ENCODE data around the gene EPHB2. TPM values are rescaled to one million over a fixed set of nuclear protein-coding genes. Genes with fewer than 3 reads are reported as not detected.

The EPHB2 gene
- total and polyA plus RNA-seq, 8 donors = 0.13 to 88.1 (median 2.6) TPM; not detected in 1

DNA sequence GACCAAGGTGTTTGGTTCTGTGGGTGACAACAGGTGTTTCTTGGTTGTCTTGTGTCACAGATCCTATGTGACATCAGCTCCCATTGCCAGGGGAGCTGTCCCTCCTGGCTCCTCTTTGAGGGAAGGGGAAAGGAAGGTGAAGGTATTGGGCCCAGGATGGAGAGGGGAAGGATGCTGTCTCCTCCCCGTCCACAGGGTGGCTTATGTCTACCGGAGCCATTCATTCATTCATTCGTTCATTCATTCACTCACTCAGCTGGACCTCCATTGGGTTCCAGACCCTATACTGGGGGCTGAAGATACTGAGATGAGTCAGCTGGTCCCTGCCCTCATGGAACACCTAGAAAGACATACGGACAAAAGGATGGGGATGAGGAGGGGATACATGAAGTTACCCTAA is 38.9 kb downstream of the EPHB2 start:
- Histone ChIP-seq H3K4me1 (peaks cover 11 to 27% (median 17%) of the 10 kb centered on the region in 4 donors), H3K9me3 (no peaks in the 10 kb centered on the region), H3K36me3 (no peaks in the 10 kb centered on the region), H3K27me3 (no peaks in the 10 kb centered on the region), H3K4me3 (no peak overlapping the region), H3K27ac (peak overlapping the region in 2 of 5 donors; percentile 57 to 85)
- WGBS, 5 donors = 77 to 96% (median 88%) methylated on average over 4 of the region's 4 CpGs
- TF ChIP-seq, protein P1, sequence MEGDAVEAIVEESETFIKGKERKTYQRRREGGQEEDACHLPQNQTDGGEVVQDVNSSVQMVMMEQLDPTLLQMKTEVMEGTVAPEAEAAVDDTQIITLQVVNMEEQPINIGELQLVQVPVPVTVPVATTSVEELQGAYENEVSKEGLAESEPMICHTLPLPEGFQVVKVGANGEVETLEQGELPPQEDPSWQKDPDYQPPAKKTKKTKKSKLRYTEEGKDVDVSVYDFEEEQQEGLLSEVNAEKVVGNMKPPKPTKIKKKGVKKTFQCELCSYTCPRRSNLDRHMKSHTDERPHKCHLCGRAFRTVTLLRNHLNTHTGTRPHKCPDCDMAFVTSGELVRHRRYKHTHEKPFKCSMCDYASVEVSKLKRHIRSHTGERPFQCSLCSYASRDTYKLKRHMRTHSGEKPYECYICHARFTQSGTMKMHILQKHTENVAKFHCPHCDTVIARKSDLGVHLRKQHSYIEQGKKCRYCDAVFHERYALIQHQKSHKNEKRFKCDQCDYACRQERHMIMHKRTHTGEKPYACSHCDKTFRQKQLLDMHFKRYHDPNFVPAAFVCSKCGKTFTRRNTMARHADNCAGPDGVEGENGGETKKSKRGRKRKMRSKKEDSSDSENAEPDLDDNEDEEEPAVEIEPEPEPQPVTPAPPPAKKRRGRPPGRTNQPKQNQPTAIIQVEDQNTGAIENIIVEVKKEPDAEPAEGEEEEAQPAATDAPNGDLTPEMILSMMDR (IDR thresholded peaks at IDR 0.05) = no peak
- no peak for DNase-seq
- intact Hi-C loops (cut with DNase I; ENCODE audit: low total_unique reads) = no loop called here

DNA sequence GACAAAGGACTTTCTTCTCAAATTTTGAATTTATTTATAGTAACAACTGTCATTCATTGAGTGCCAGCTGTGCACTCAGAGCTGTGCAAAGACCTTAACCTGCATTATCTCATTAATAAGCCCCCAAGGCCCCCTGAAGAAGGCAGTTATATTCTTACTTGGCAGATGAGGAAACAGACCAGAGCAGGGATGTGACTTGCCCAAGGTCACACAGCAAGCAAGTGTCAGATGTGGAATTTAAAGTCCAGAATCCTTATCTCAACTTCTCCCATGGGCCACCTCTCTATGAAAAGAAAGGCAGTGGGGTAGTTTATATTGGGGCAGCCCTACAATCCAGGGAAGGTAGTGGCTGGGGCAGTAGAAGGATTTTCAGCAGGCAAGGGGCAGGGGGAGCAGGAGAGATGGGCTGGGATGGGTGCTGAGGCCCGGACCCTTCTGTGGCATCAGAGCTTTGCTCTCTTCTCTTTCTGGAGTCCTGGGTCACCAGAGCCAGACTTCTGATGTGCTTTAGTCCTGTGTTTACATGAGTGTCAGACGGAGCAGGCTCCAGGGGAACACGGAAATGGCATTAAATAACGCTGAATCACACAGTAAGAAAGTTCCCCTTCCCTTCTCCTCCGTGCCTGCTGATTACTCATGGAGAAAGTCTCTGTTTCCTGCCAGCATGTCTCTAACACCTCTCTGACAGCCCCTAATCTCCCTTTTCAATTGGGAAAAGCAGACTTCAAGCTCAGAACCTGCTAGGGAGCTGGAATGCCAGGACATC is 39.5 kb downstream of the EPHB2 start:
- Histone ChIP-seq H3K9me3 (no peaks in the 10 kb centered on the region), H3K4me1 (peaks cover 11 to 27% (median 17%) of the 10 kb centered on the region in 4 donors), H3K4me3 (no peak overlapping the region), H3K36me3 (no peaks in the 10 kb centered on the region), H3K27me3 (no peaks in the 10 kb centered on the region), H3K27ac (peak overlapping the region; percentile 29 to 85 (median 57))
- peak; percentile 47 to 85 for DNase-seq
- no peak for TF ChIP-seq EP300 (IDR thresholded peaks at IDR 0.05)
- TF ChIP-seq, protein P1 (IDR thresholded peaks at IDR 0.05) = no peak
- no peak for TF ChIP-seq POLR2A (IDR thresholded peaks at IDR 0.05)
- peak; percentile 28 to 89 (median 43) for TF ChIP-seq POLR2AphosphoS5 (IDR thresholded peaks at IDR 0.05)
- intact Hi-C loops (cut with DNase I; ENCODE audit: low total_unique reads) = no loop called here
- WGBS, 5 donors = 0 to 8% (median 4%) methylated on average over 5 of the region's 5 CpGs

DNA sequence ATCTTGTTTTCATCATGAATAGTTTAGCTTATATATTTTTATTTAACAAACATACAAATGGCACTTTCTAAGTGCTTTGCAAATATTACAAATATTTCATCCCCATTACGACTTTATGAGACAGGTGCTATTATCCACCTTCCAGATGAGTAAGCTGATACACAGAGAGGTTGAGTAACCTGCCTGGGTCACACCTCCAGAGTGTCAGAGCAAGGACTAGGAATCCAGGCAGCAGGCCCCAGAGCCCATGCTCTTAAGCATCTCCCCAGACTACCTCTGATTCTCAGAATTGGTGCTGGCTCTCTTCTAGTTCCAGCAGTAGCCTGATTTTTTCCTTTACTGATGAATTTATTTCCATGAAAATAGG is 40.0 kb downstream of the EPHB2 start:
- Histone ChIP-seq H3K9me3 (no peaks in the 10 kb centered on the region), H3K4me1 (peaks cover 11 to 27% (median 17%) of the 10 kb centered on the region in 4 donors), H3K27ac (peak overlapping the region in 4 of 5 donors; percentile 52 to 85 (median 66)), H3K27me3 (no peaks in the 10 kb centered on the region), H3K4me3 (no peak overlapping the region), H3K36me3 (no peaks in the 10 kb centered on the region)
- 0 to 15% (median 7%) methylated on average over 1 of the region's 1 CpG for WGBS, 5 donors
- intact Hi-C loops (cut with DNase I; ENCODE audit: low total_unique reads) = no loop called here
- DNase-seq = no peak
- no peak for TF ChIP-seq POLR2A (IDR thresholded peaks at IDR 0.05)
- TF ChIP-seq EP300 (IDR thresholded peaks at IDR 0.05) = no peak
- TF ChIP-seq POLR2AphosphoS5 (IDR thresholded peaks at IDR 0.05) = no peak
- TF ChIP-seq, protein P1 (IDR thresholded peaks at IDR 0.05) = no peak

DNA sequence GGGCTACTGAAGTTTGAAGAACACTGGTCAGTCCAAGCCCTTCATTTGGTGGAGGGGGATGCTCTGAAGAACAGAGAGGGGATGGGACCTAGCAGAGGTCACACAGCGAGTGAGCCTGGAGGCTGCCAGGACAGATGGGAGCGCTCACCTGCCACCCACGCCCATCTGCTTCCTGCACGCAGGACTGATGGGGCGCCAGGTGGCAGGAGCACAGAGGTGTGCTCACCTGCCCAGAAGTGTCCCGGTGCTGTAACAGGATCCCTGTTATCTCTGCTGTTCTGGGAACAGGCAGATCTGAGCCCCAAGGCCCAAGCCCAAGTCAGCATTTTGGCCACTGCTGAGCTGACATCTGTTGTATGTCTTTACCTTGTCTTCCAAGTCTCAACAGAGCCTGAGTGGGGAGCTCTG is 40.5 kb downstream of the EPHB2 start:
- Histone ChIP-seq H3K27ac (peak overlapping the region in 3 of 5 donors; percentile 52 to 85 (median 74)), H3K4me1 (peaks cover 11 to 27% (median 17%) of the 10 kb centered on the region in 4 donors), H3K27me3 (peaks cover 0 to 3% (median 0%) of the 10 kb centered on the region in 3 donors), H3K36me3 (no peaks in the 10 kb centered on the region), H3K9me3 (no peaks in the 10 kb centered on the region), H3K4me3 (no peak overlapping the region)
- no peak for TF ChIP-seq EP300 (IDR thresholded peaks at IDR 0.05)
- TF ChIP-seq POLR2A (IDR thresholded peaks at IDR 0.05) = no peak
- no peak for TF ChIP-seq POLR2AphosphoS5 (IDR thresholded peaks at IDR 0.05)
- TF ChIP-seq, protein P1 (IDR thresholded peaks at IDR 0.05) = no peak
- DNase-seq = peak; percentile 43 to 48
- 38 to 63% (median 56%) methylated on average over 1 to 6 of the region's 6 CpGs for WGBS, 5 donors
- intact Hi-C loops (cut with DNase I; ENCODE audit: low total_unique reads) = no loop called here
